Measurements from ENCODE around the gene PIK3C2G.
"Not testable (repeated sequence)": the region's sequence is repeated elsewhere in the genome, so short reads cannot be mapped to it uniquely, and the experiment has no call there.

PIK3C2G gene

DNA sequence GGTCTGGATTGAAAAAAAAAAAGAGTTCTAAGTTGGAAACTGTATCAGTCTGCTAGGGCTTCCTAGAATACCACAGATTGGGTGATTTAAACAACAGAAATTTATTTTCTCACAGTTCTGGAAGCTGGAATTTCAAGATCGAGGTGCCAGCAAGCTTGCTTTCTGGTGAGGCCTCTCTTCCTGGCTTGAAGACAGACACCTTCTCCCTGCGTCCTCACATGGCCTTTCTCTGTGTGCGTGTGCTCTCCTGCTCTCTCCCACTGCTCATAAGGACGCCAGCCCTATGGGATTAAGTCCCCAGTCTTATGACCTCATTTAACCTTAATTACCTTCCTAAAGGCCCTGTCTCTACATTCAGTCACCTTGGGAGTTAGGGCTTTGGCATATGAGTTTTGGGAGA lies 215.5 kb downstream of the PIK3C2G start:
- DNase-seq: no peak

DNA sequence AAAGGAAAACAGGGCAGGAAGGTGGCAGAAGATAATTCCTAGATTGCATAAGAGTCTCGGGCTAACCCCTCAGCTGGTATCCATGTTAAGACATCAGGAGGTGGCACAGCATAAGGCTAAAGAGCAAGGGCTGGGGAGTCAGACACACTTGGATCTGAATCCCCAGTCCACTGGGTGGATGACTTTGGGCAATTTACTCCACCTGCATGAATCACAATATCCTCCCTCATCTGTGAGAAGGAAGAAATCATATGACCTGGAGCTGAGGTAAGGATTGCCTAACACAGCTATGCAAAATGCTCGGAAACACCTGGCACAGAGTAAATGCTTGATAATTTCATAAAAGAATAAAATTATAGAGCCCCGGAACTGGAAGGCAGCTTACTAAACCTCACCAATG lies 217.9 kb downstream of the PIK3C2G start:
- no peak for DNase-seq

DNA sequence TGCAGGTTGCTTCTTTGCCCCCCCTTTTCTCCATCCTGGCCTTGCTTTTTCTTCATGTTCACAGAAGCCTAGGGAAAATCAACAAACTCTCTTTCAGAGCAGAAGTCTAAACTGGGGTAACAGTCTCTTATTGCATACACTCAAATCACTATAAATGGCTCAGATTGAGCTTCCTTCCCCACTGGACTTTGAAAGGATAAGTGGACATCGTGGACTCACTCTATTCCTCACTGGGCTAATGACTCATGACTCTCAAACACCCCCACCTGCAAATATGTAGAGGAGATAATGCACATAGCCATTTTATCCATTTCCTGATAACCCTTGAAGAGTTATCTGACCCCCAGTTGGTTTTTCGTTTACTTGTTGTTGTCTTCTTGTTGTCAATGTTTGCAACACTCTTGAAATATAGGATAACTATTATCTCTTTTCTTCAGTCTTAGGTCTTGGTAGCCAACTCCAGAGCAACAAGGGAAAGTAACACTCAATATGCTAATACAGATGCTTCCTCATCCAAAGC lies 221.3 kb downstream of the PIK3C2G start:
- no peak for DNase-seq

DNA sequence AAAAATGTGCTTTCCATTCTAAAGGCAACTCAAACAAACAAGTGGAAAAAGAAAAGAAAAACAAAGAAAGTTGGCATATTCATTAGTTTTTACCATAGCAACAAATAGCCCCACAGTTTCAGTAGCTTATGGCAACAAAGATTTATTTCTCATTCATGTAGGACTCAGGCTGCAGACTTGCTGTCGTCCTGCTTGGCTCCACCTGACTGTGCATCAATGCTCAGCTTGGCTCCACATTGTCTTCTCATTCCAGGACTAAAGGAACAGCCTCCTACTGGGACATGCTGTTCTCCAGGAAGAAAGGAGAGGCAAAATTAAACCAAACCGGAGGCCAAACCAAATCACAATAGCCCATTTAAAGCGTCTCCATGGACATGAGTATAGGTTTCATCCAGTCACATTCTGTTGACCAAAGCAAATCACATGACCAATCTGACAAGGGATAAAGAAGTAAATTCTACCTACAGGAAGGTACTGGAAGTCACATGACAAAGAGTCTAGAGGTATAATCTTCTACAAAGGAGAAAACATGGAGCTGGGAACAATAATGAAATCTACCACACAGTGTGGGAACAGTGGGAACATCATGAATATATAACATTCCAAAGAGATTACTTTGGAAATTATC lies 222.5 kb downstream of the PIK3C2G start:
- no peak for DNase-seq

DNA sequence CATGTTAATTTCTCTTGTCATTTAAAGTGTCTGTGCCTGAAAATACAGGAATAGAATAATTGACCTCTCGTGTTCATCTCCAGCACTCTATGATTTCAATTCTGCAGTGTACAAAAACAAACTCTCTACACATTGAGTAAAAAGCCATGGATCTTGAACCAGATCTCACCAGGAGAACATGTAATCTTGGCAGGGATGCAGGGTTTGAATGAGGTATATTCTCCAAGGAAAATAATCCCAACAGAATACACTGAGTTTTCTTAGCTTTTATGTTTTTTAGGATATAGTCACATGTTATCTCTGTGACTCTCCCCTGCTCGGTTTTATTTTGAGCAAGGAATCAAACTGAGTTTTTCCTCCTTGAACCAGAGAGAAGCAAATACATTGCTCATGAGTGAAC lies 224.7 kb downstream of the PIK3C2G start:
- DNase-seq: no peak

DNA sequence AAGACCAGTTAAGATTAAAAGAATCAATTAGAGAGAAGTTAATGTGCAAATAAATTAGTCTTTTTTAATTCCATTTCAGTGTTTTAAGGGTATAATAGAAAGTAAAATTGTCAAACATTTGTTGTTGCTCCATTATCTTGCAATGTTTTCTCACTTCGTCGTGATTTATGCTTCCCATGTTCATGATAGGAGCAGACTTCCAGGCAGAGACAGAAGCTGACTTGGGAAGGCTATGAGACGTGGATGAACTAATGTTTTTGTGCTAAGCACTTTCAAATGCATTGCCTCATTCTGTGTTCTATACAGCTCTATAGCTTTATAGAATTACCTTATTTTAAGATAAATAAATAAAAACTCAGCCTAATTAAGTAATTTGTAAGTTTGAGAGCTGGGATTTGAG lies 226.2 kb downstream of the PIK3C2G start:
- no peak for DNase-seq

DNA sequence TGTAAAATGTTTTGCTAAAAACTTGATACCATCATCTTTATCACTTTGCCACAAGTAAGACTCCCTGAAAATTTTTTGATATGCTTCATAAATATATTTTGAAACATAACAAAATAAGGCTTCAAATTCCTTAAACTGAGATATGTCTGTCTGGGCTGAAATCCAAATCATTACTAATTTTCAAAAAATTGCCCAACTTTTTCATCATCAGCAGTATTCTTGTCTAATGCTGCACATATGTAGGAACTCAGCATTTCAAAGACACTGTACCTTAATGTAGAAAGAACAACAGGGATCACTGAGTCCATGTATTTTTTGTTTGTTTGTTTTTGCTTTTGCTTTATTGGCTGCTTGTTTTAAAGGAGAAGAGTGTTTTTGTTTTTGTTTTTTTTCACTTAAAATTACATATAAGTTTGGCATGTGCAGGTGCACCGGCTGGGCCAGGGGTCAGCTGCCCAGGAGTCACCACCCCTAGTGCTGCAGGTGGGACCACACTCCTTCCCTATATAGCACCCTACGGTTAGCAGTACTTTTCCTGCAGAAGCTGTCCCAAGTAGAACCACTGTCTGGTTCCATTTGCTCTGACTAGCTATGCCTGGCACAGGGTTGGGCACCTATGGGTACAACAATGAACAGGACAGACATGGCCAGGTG lies 231.2 kb downstream of the PIK3C2G start:
- DNase-seq: no peak

DNA sequence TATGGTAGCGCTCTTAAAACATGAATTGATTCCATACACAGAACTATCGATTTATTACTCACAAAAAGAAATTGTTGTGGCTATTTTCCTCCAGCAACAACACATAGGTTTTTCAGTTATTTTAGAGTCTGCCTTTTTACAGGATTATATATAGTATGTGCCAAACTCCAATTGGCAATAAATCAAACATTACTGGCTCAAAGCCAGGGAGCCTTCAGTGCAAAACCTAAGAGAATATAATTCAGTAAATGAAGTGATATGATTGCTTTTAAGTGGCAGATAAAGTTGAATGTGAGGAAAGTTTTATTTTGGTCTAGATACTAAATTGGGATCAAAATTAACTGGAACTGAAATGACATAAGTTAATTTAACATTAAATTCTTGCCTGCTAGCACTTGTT lies 234.8 kb downstream of the PIK3C2G start:
- DNase-seq: no peak

DNA sequence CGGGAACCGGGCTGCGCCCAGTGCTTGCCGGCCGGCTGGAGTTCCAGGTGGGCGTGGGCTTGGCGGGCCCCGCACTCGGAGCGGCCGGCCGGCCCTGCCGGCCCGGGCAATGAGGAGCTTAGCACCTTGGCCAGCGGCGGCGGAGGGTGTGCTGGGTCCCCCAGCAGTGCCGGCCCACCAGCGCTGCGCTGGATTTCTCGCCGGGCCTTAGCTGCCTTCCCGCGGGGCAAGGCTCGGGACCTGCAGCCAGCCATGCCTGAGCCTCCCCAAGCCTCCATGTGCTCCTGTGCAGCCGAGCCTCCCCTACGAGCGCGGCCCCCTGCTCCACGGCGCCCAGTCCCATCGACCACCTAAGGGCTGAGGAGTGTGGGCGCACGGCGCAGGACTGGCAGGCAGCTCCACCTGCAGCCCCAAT lies 238.8 kb downstream of the PIK3C2G start:
- DNase-seq: not testable (repeated sequence)

DNA sequence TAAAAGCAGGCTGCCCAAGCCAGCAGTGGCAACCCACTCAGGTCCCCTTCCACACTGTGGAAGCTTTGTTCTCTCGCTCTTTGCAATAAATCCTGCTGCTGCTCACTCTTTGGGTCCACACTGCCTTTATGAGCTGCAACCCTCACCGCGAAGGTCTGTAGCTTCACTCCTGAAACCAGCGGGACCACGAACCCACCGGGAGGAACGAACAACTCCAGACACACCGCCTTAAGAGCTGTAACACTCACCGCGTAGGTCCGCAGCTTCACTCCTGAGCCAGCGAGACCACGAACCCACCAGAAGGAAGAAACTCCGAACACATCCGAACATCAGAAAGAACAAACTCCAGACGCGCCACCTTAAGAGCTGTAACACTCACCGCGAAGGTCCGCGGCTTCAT lies 239.4 kb downstream of the PIK3C2G start:
- not testable (repeated sequence) for DNase-seq

DNA sequence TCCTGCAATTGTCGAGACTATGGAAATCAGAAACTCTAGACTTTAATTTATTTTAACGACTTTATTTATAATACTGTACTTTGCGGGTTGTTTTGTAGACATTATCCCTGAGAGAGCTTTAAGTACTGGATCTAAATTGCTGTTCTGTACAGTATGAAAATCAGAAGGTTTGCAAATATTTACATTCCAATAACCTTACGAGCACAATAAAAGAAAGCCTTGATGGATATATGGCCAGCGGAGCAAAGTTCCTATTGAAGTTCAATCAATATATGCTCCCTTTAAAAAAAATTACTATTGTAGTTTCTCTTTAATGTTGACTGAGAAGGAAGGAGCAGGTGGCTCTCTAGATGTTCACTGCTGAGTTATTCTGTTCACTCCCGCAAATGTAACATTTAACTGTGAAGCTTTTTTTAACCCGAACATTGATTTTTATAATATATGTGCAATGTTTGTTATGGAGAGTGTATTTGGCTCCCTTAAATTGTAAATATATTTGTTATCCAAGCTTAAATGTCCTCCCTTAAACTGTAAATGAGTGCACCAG lies 241.2 kb downstream of the PIK3C2G start:
- DNase-seq: no peak

DNA sequence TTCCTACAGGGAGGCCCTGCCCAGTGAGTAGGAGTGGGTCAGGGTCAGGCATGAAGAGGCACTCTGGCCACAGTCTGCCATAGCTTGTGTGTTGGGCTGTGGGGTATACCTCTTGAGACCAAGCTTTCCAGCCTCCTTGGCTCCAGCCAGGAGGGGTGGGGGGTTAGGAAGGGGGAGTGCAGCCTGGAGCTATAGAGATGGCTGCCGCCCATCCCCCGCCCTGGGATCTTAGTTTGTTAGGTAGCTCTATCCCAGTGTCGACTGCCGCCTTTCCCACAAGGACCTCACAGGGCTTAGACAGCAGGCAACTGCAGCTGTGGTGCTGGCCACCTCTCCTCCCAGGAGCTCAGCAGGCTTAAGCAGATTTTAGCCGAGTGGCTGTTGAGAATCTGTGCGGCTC lies 260.1 kb downstream of the PIK3C2G start:
- no peak for DNase-seq

DNA sequence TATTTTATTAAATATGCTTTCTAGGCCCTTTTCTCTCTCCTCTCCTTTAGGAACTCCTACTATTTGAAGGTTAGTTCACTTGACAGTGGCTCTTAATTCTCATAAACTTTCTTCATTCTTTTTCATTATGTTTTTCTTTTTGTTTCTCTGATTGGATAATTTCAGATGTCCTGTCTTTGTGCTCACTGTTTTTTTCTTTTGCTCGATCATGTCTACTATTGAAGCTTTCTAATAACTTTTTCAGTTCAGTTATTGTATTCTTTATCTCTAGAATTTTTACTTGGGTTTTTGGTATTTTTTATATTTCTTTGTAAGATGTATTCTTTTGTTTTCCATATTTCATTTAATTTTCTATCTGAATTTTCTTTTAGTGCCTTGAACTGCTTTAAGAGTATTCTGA lies 261.5 kb downstream of the PIK3C2G start:
- no peak for DNase-seq

DNA sequence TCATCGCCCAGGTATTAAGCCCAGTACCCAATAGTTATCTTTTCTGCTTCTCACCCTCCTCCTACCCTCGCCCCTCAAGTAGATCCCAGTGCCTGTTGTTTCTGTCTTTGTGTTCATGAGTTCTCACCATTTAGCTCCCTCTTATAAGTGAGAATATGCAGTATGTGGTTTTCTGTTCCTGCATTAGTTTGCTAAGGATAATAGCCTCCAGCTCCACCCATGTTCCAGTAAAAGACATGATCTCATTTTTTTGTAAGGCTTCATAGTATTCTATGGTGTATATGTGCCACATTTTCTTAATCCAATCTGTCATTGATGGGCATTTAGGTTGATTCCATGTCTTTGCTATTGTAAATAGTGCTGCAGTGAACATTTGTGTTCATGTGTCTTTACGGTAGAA lies 281.2 kb downstream of the PIK3C2G start:
- DNase-seq: not testable (repeated sequence)

DNA sequence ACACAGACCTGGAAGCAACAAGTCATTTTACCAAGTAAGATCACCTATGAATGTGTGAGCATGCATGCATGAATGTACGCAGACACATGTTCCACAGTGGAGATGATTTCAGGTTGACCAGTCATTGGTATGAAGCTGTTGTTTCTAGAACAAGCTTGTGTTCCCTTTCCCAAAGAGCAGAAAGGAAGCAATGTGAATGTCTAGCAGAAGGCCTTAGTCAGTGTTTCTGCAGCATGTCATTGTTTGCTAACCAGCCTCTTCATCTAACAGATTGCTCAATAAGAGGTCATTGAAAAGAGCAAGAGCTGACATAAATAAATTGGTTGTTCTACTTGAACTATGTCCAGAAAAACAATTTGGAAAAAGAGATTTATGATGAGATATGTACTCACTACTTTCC lies 285.1 kb downstream of the PIK3C2G start:
- no peak for DNase-seq

DNA sequence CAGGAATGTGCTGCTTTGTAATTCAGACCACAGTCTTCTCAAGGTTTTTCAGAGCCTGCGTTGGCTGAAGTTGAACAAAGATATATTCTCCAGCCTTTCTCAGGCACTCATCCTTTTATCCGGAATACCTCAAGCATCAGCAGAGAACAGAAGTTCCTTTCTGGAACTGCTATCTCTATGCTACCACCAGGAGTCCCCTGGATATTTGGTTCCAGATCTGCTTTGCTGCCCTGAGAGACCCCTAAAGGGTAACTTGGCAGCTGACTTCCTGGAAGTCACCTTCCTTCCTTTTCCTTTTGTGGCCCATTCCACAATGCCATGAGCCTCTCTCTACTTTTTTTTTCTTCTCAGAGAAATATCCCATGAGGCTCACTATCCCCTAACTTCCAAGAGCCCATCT lies 288.3 kb downstream of the PIK3C2G start:
- DNase-seq: no peak

DNA sequence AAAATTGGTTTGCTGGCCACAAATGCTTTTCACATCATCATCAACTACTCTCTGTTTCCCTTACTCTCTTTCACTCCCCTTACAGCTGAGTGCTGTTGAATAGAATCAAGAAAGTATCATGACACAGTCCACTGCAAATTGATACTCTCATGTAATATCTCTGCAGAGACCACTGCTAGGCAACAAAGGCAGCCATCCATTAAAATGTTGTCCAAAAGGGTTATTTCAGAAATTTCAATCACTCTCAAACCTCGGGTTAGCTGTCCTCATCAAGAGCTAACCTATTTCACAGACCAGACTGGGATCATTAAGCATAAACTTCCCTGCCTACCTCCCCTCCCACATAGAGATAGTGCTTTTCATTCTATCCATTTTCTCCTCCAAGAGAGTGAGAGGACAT lies 289.8 kb downstream of the PIK3C2G start:
- no peak for DNase-seq

DNA sequence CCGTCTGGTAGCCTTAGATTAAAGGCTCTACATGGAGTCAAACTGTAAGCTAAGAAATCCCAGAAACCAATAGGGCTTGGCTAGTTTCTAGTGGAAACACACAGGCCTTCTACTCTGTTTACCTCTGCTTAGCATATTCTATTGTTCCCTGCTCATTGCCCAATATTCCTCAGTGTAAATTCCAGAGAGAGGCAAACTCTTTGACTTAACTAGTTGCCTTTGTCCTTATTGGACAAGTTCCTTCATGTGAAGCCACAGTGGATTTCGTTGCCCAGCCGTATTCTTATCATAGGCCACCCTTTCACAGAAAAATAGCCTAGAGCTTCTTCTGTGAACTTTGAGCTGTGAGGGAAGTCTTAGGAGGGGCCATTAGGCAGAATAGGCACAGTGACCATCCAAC lies 290.4 kb downstream of the PIK3C2G start:
- DNase-seq: no peak

DNA sequence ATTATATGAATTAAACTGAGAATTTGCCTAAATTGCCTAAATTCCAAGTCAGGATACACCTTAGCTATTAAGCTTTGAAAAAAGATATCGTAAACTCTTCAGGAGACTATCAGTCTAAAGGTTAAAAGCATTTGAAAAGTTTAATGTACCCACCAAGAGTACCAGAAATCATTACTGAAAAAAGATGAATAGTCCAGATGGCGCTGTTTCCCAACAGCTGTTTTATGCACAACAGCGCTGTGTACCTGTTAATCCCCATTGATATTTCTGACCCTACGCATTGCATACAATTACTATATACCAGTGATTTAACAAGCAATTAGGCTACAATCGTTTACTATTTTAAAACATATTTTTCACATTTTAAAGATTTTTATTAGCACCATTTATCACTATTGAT lies 291.5 kb downstream of the PIK3C2G start:
- no peak for DNase-seq

DNA sequence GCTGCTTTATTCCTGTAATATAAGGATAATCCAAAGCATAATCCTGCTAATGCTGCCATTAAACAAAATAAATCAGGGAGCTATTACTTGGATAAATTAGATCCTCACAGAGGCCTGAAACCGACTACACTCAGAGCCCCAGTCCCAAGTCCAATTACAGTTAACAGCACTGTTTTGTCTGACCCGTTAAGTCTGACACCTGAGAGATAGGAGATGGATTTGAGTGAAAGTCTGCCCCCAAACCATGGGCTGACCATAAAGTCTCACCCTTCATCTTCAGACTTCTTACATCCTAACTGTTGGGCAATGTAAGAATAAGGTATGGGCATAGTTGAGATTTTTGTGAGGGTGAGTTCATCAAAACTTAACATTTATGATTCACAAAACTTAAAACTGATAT lies 294.8 kb downstream of the PIK3C2G start:
- no peak for DNase-seq

DNA sequence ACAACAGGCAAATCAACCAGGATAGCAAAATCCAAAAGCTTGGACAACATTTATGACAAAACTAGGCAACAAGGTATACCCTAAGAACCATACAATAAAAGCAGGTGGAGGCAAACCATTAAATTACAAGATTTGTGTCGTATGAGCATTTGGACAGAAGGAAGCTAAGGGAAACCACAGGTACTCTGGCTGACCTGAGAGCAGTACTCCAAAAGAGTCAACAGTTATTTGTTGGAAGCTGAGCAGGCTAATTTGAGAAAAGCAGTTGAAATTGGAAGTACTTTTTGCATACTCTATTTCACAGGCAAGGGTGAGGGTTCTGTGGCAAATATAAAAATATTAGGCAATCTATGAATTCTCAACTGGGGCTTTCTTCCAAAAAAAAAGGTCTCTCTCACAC lies 297.9 kb downstream of the PIK3C2G start:
- DNase-seq: no peak

DNA sequence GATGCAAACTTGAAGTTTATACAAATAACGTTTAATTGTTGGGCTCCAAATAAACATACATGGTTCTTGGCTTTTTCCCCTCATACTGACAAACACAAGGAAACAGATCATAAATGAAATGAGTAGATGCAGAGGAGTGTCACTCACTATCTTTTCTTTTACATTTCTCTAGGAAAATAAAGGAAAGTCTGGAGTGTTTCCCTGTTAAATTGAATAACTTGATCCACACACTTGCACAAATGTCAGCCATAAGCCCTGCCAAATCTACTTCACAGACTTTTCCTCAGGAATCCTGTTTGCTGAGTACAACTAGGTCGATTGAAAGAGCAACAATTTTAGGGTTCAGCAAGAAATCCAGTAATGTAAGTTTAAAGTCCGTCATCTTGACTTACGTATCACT lies 301.2 kb downstream of the PIK3C2G start:
- DNase-seq: no peak

DNA sequence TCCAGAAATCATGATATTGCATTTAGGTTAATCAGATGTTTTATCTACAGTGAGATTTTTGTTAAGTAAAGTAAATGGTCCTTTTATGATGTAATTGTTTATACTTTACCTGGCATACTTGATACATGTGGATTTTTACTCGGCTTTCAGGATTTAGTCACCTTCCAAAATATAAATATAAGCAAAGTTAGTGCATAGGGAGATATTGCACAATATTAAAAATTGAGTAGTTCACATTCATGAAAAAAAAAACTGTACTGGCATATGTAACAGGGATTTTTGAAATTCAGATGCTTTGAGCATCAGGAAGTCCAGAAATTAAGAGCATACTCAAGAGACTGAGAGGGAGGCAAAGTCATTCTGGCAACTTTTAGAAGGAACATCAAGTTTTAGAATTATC lies 303.0 kb downstream of the PIK3C2G start:
- DNase-seq: no peak

DNA sequence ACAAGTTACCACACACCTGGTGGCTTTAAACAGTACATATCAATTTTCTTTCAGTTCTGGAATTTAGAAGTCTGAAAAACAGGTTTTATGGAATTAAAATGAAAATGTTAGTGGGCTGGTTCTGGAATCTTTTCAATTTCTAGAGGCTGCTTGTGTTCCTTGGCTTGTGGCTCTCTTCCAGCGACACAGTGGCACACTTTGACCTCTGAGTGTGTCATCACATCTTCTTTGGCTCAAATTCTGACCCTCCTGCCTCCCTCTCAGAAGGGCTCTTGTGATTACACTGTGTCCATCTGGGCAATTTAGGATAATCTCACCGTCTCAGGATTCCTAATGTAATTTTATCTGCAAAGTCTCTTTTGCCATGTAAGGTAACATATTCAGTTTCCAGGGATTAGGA lies 306.5 kb downstream of the PIK3C2G start:
- no peak for DNase-seq

DNA sequence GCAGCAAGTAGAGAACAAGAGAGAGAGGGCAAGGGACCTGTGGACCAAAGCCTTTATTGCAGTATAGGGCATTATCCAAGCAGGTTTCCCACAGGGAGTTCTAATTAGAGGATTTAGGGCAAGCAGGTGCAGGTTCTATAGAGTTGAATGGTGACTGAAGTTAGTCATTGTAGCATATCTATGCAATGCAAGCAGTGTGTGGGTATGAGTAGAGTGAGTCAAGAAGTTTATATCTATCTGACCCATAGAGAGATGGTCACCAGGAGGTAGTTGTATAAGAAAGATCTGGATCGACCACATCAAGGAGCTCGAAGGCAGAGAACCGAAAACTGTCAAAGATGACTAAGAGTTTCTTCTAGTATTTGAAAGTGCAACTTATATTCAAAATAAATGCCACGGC lies 309.2 kb downstream of the PIK3C2G start:
- no peak for DNase-seq
